Gastroesophageal sphincter (tissue), 3 donors: ENCODE measurements around the gene PREP.

Source experiments
- EP300 ChIP-seq: sonication (generic); formaldehyde crosslinking; IDR thresholded peaks from one replicate; pipeline ENCODE4 v1.6.1; 2017; ENCODE audit warnings: antibody characterized with exemption, mild to moderate bottlenecking
- POLR2A ChIP-seq, 2 donors: fragments of 450-650 bp; IDR thresholded peaks; one replicate each; pipeline ENCODE4 v1.6.1; 2017; ENCODE audit warnings: antibody characterized with exemption in 2 of 2, mild to moderate bottlenecking in 2 of 2, moderate library complexity in 1 of 2
- POLR2AphosphoS5 ChIP-seq: sonication (generic); formaldehyde crosslinking; IDR thresholded peaks from one replicate; pipeline ENCODE4 v1.6.1; 2017; ENCODE audit warnings: antibody characterized with exemption
- TF ChIP-seq, protein P1 (sequence below), 4 experiments: fragments of 200-600 bp in 2 of 4; fragments of 450-650 bp in 2 of 4; sonication (generic) in 1 of 4; IDR thresholded peaks; one replicate each; pipeline ENCODE4 v1.5.1; 2017 to 2019; ENCODE audit warnings: antibody characterized with exemption in 4 of 4, mild to moderate bottlenecking in 2 of 4, moderate library complexity in 2 of 4

DNA sequence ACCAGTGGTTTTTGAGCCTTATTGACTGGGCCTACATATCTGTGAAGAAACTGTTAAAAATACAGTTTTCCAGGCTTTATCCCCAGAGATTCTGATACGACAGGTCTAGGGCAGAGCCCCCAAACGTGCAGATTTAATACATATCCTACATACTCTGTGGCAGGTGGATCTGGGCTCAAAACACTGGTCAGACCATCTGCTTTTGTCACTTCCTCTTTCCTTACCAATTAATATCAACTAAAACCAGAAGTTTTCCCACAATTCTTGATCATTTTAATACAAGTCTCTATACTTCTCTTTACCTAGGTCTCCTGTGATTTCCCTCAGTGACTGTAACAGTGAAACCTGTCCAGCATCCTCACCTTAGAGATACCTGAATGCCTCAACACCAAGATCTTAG lies 108.8 kb downstream of the PREP start:
- TF ChIP-seq, protein P1, sequence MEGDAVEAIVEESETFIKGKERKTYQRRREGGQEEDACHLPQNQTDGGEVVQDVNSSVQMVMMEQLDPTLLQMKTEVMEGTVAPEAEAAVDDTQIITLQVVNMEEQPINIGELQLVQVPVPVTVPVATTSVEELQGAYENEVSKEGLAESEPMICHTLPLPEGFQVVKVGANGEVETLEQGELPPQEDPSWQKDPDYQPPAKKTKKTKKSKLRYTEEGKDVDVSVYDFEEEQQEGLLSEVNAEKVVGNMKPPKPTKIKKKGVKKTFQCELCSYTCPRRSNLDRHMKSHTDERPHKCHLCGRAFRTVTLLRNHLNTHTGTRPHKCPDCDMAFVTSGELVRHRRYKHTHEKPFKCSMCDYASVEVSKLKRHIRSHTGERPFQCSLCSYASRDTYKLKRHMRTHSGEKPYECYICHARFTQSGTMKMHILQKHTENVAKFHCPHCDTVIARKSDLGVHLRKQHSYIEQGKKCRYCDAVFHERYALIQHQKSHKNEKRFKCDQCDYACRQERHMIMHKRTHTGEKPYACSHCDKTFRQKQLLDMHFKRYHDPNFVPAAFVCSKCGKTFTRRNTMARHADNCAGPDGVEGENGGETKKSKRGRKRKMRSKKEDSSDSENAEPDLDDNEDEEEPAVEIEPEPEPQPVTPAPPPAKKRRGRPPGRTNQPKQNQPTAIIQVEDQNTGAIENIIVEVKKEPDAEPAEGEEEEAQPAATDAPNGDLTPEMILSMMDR (IDR thresholded peaks at IDR 0.05) = no peak
- TF ChIP-seq POLR2AphosphoS5 (no peak), EP300 (no peak), POLR2A (IDR thresholded peaks at IDR 0.05) (no peak)
